HepG2 (cell line): ENCODE results near the gene MAN1A1. TPM values are rescaled to one million over a fixed set of nuclear protein-coding genes. Genes with fewer than 3 reads are reported as not detected.

Experiments used
- ATAC-seq: fragments of 200-7000 bp; cut with Tn5 transposase; 3 replicates; pipeline ENCODE4 v1.9.1; 2020; ENCODE audit warnings: mild to moderate bottlenecking, moderate library complexity
- BruUV-seq: library from RNA; stranded (reverse); fragments of 400-500 nt; replicated peaks from 2 replicates; lab custom pipeline; 2021; lab: Mats Ljungman, UMichigan
- CTCF ChIA-PET: fragments of 300-600 bp; formaldehyde crosslinking; extraction: SDS; loops from one replicate; lab custom pipeline; 2021; ENCODE audit warnings: low total read pairs, inconsistent platforms, low intra/inter-chr PET ratio; lab: Yijun Ruan, JAX
- POLR2A ChIA-PET: fragments of 350-600 bp; sonication (Branson Sonifier 250); formaldehyde crosslinking; loops from one replicate; lab custom pipeline; 2020; ENCODE audit warnings: antibody characterized with exemption, inconsistent platforms; lab: Yijun Ruan, JAX
- DNase-seq: peaks from one replicate; pipeline ENCODE4 v3.0.0-alpha.2; 2015; ENCODE audit warnings: low spot score
- FAIRE-seq: peaks from 3 replicates; lab custom pipeline; 2011; peaks lifted over from hg19 to GRCh38; lab: Jason Lieb, UNC
- H2AFZ ChIP-seq: one replicate; pipeline ENCODE4 v1.6.1; 2011; ENCODE audit warnings: low read length, inconsistent platforms
- H3K27ac ChIP-seq: fragments of 300-600 bp; 3 replicates; pipeline ENCODE4 v1.8.0; 2011; ENCODE audit warnings: mixed run types, mild to moderate bottlenecking, mixed read lengths, low read length, inconsistent platforms; ENCODE audit not compliant: insufficient read depth; ENCODE audit errors: extremely low read length
- H3K27me3 ChIP-seq, 2 experiments: fragments of 200-600 bp in 1 of 2; 2 replicates in 1 of 2; 3 replicates in 1 of 2; pipeline versions ENCODE4 v1.6.0 to v1.8.0; 2011; ENCODE audit warnings: low read length in 2 of 2, mild to moderate bottlenecking in 2 of 2, moderate library complexity in 2 of 2, inconsistent platforms in 1 of 2; ENCODE audit not compliant: insufficient read depth in 2 of 2, control insufficient read depth in 1 of 2
- H3K36me3 ChIP-seq, 2 experiments: fragments of 200-600 bp in 1 of 2; replicated peaks in 1 of 2; 2 replicates in 1 of 2; 3 replicates in 1 of 2; pipeline versions ENCODE4 v1.5.1 to v1.8.0; 2011; ENCODE audit warnings: low read length in 2 of 2, inconsistent platforms in 1 of 2; ENCODE audit not compliant: insufficient read depth in 2 of 2, control insufficient read depth in 1 of 2
- H3K4me1 ChIP-seq: 2 replicates; pipeline ENCODE4 v1.5.1; 2012; ENCODE audit warnings: low read length, inconsistent platforms; ENCODE audit not compliant: insufficient read depth
- H3K4me2 ChIP-seq: 2 replicates; pipeline ENCODE4 v1.6.0; 2011; ENCODE audit warnings: low read depth, low read length, inconsistent platforms
- H3K4me3 ChIP-seq, 3 experiments: fragments of 200-600 bp in 1 of 3; sonication (generic), shearing (Covaris generic) in 1 of 3; replicated peaks in 1 of 3; 2 replicates each; pipeline ENCODE4 v1.5.1; 2011 to 2016; ENCODE audit warnings: low read length in 3 of 3, inconsistent platforms in 2 of 3, low read depth in 2 of 3, mild to moderate bottlenecking in 2 of 3, control low read depth in 1 of 3, mixed read lengths in 1 of 3; ENCODE audit not compliant: insufficient read depth in 1 of 3
- H3K79me2 ChIP-seq: one replicate; pipeline ENCODE4 v1.6.1; 2011; ENCODE audit warnings: low read length, inconsistent platforms; ENCODE audit not compliant: insufficient read depth
- H3K9ac ChIP-seq: 2 replicates; pipeline ENCODE4 v1.6.0; 2011; ENCODE audit warnings: mild to moderate bottlenecking, low read depth, low read length, inconsistent platforms; ENCODE audit not compliant: insufficient read depth
- H3K9me3 ChIP-seq: 2 replicates; pipeline ENCODE4 v1.5.1; 2012; ENCODE audit warnings: mild to moderate bottlenecking, low read length
- H4K20me1 ChIP-seq: 2 replicates; pipeline ENCODE4 v1.6.0; 2011; ENCODE audit warnings: inconsistent platforms, mild to moderate bottlenecking, low read length, moderate library complexity; ENCODE audit not compliant: insufficient read depth
- NCOA2 ChIP-seq: sonication (generic); formaldehyde crosslinking; IDR thresholded peaks from 2 replicates; pipeline ENCODE4 v1.8.0; 2022; ENCODE audit warnings: inconsistent platforms
- RBM22 ChIP-seq: fragments of 200-400 bp; formaldehyde crosslinking; optimal IDR thresholded peaks from 2 replicates; pipeline ENCODE3; 2017; ENCODE audit warnings: mild to moderate bottlenecking, low read length, moderate library complexity
- TOPORS ChIP-seq: sonication (generic); formaldehyde crosslinking; IDR thresholded peaks from 2 replicates; pipeline ENCODE4 v1.8.0; 2023; ENCODE audit warnings: mild to moderate bottlenecking, missing genetic modification reagents
- ZNF460 ChIP-seq: sonication (generic); formaldehyde crosslinking; IDR thresholded peaks from 2 replicates; pipeline ENCODE4 v1.5.1; 2020; ENCODE audit warnings: missing genetic modification reagents, mild to moderate bottlenecking, borderline replicate concordance
- WGBS: methylation state at CpG from one replicate; pipeline ENCODE4 v1.1.6; 2017; ENCODE audit warnings: low lambda C conversion rate; 5-methylcytosine and 5-hydroxymethylcytosine counted together
- in situ Hi-C: cut with HindIII; loops from 2 replicates; pipeline ENCODE4 v1.10.0; 2017; ENCODE audit warnings: low pct_unique_long_range_greater_than_20kb; ENCODE audit not compliant: extremely low pct_ligation_motif_present
- intact Hi-C: fragments of 100-400 bp; cut with micrococcal nuclease; formaldehyde crosslinking; loops from one replicate; pipeline ENCODE4 v1.10.0; 2022; ENCODE audit not compliant: unreplicated experiment
- polyA plus RNA-seq, 8 experiments: library from polyadenylated mRNA; depleted of rRNA in 3 of 8; stranded (reverse) in 7 of 8; unstranded in 1 of 8; fragments of >200 nt; fragmentation: Illumina TruSeq in 4 of 8; extraction: Trizol in 4 of 8; gene quantifications; 2 replicates each; pipeline versions ENCODE4 v1.2.1 to v1.2.3, GENCODE V29; 2011 to 2016; ENCODE audit warnings: low read depth in 4 of 8, missing spikeins in 1 of 8, mixed read lengths in 1 of 8; ENCODE audit not compliant: insufficient read depth in 1 of 8
- total RNA-seq, 5 experiments: library from RNA; depleted of rRNA; stranded (reverse); fragments of >200 nt; fragmentation: Illumina TruSeq; extraction: Trizol; gene quantifications; 2 replicates each; pipeline ENCODE4 v1.2.3, GENCODE V29; 2016; ENCODE audit warnings: low read depth in 1 of 5
- TF ChIP-seq, protein P1 (sequence below): sonication (generic); formaldehyde crosslinking; IDR thresholded peaks from 2 replicates; pipeline ENCODE4 v1.4.0; 2020; ENCODE audit warnings: mild to moderate bottlenecking, missing genetic modification reagents
- TF ChIP-seq, protein P2 (sequence below): sonication (generic); formaldehyde crosslinking; IDR thresholded peaks from 2 replicates; pipeline ENCODE4 v1.5.1; 2020; ENCODE audit warnings: mild to moderate bottlenecking, missing genetic modification reagents, moderate library complexity
- TF ChIP-seq, protein P3 (sequence below): sonication (generic); formaldehyde crosslinking; IDR thresholded peaks from 2 replicates; pipeline ENCODE4 v1.4.0; 2020; ENCODE audit warnings: missing genetic modification reagents
- TF ChIP-seq, protein P4 (sequence below): sonication (generic); formaldehyde crosslinking; IDR thresholded peaks from 2 replicates; pipeline ENCODE4 v1.4.0; 2020; ENCODE audit warnings: mild to moderate bottlenecking, missing genetic modification reagents

The MAN1A1 gene
- total and polyA plus RNA-seq, 2 of the 13 experiments (the other 11 are each of a cell fraction or from before 2014, with no cell fraction given): 156 to 236 TPM

DNA sequence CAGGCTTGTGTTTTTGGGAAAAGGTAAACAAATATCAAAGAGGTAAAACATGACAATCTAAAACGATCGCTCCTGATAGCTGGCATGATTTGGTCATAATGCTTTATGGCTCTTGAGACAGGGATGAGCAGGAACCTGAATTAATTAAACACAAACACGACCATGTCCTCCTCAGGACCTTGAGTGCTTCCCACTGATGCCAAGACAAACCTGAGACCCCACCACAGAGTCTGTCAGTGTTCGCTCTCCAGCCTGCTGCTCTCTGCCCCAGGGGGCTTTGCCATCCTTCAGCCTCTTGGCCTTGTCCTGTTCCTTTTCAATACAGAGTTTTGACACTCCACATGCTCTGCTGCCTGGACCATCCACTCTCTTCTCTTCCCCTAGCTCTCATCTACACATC is 119.4 kb downstream of the MAN1A1 start (continued):
- TF ChIP-seq, protein P1, sequence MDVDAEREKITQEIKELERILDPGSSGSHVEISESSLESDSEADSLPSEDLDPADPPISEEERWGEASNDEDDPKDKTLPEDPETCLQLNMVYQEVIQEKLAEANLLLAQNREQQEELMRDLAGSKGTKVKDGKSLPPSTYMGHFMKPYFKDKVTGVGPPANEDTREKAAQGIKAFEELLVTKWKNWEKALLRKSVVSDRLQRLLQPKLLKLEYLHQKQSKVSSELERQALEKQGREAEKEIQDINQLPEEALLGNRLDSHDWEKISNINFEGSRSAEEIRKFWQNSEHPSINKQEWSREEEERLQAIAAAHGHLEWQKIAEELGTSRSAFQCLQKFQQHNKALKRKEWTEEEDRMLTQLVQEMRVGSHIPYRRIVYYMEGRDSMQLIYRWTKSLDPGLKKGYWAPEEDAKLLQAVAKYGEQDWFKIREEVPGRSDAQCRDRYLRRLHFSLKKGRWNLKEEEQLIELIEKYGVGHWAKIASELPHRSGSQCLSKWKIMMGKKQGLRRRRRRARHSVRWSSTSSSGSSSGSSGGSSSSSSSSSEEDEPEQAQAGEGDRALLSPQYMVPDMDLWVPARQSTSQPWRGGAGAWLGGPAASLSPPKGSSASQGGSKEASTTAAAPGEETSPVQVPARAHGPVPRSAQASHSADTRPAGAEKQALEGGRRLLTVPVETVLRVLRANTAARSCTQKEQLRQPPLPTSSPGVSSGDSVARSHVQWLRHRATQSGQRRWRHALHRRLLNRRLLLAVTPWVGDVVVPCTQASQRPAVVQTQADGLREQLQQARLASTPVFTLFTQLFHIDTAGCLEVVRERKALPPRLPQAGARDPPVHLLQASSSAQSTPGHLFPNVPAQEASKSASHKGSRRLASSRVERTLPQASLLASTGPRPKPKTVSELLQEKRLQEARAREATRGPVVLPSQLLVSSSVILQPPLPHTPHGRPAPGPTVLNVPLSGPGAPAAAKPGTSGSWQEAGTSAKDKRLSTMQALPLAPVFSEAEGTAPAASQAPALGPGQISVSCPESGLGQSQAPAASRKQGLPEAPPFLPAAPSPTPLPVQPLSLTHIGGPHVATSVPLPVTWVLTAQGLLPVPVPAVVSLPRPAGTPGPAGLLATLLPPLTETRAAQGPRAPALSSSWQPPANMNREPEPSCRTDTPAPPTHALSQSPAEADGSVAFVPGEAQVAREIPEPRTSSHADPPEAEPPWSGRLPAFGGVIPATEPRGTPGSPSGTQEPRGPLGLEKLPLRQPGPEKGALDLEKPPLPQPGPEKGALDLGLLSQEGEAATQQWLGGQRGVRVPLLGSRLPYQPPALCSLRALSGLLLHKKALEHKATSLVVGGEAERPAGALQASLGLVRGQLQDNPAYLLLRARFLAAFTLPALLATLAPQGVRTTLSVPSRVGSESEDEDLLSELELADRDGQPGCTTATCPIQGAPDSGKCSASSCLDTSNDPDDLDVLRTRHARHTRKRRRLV: no peak
- no peak for TF ChIP-seq NCOA2

DNA sequence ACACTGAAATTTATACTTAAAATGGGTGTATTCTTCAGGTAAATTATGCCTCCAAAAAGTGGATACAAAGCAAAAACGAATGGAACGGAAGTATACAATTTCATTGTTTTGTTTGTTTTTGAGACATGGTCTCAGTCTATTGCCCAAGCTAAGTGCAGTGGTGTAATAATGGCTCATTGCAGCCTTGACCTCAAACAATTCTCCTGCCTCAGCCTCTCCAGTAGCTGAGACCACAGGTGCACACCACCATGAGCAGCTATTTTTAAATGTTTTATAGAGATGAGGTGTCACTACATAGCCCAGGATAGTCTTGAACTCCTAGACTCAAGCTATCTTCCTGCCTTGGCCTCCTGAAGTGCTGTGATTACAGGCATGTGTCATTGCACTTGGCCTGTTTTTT is 122.2 kb downstream of the MAN1A1 start:
- no peak overlapping the region for H3K9ac ChIP-seq
- intact Hi-C loops: no loop called here
- no peaks in the 10 kb centered on the region for H3K27me3 ChIP-seq
- BruUV-seq: no TSS peak
- H3K4me2 ChIP-seq: no peak overlapping the region
- no peaks in the 10 kb centered on the region for H3K4me1 ChIP-seq
- no peak for ATAC-seq
- ChIA-PET CTCF (no interaction called here), POLR2A (no interaction called here)
- in situ Hi-C loops: no loop called here
- no peak overlapping the region for H3K4me3 ChIP-seq
- peaks cover 14 to 54% of the 10 kb centered on the region in 2 experiments for H3K36me3 ChIP-seq
- no peaks in the 10 kb centered on the region for H3K9me3 ChIP-seq
- H4K20me1 ChIP-seq: peaks cover 14% of the 10 kb centered on the region
- peak; percentile 19 for DNase-seq
- H2AFZ ChIP-seq: no peak overlapping the region
- H3K79me2 ChIP-seq: peaks cover 43% of the 10 kb centered on the region
- WGBS: 93% methylated on average over 2 of the region's 2 CpGs
- FAIRE-seq: no peak
- H3K27ac ChIP-seq: no peak overlapping the region
- TF ChIP-seq, protein P2, sequence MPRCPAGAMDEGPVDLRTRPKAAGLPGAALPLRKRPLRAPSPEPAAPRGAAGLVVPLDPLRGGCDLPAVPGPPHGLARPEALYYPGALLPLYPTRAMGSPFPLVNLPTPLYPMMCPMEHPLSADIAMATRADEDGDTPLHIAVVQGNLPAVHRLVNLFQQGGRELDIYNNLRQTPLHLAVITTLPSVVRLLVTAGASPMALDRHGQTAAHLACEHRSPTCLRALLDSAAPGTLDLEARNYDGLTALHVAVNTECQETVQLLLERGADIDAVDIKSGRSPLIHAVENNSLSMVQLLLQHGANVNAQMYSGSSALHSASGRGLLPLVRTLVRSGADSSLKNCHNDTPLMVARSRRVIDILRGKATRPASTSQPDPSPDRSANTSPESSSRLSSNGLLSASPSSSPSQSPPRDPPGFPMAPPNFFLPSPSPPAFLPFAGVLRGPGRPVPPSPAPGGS (CRISPR knock-in tag): no peak
- TF ChIP-seq, protein P3, sequence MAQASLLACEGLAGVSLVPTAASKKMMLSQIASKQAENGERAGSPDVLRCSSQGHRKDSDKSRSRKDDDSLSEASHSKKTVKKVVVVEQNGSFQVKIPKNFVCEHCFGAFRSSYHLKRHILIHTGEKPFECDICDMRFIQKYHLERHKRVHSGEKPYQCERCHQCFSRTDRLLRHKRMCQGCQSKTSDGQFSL (CRISPR knock-in tag): no peak
- TF ChIP-seq, protein P4, sequence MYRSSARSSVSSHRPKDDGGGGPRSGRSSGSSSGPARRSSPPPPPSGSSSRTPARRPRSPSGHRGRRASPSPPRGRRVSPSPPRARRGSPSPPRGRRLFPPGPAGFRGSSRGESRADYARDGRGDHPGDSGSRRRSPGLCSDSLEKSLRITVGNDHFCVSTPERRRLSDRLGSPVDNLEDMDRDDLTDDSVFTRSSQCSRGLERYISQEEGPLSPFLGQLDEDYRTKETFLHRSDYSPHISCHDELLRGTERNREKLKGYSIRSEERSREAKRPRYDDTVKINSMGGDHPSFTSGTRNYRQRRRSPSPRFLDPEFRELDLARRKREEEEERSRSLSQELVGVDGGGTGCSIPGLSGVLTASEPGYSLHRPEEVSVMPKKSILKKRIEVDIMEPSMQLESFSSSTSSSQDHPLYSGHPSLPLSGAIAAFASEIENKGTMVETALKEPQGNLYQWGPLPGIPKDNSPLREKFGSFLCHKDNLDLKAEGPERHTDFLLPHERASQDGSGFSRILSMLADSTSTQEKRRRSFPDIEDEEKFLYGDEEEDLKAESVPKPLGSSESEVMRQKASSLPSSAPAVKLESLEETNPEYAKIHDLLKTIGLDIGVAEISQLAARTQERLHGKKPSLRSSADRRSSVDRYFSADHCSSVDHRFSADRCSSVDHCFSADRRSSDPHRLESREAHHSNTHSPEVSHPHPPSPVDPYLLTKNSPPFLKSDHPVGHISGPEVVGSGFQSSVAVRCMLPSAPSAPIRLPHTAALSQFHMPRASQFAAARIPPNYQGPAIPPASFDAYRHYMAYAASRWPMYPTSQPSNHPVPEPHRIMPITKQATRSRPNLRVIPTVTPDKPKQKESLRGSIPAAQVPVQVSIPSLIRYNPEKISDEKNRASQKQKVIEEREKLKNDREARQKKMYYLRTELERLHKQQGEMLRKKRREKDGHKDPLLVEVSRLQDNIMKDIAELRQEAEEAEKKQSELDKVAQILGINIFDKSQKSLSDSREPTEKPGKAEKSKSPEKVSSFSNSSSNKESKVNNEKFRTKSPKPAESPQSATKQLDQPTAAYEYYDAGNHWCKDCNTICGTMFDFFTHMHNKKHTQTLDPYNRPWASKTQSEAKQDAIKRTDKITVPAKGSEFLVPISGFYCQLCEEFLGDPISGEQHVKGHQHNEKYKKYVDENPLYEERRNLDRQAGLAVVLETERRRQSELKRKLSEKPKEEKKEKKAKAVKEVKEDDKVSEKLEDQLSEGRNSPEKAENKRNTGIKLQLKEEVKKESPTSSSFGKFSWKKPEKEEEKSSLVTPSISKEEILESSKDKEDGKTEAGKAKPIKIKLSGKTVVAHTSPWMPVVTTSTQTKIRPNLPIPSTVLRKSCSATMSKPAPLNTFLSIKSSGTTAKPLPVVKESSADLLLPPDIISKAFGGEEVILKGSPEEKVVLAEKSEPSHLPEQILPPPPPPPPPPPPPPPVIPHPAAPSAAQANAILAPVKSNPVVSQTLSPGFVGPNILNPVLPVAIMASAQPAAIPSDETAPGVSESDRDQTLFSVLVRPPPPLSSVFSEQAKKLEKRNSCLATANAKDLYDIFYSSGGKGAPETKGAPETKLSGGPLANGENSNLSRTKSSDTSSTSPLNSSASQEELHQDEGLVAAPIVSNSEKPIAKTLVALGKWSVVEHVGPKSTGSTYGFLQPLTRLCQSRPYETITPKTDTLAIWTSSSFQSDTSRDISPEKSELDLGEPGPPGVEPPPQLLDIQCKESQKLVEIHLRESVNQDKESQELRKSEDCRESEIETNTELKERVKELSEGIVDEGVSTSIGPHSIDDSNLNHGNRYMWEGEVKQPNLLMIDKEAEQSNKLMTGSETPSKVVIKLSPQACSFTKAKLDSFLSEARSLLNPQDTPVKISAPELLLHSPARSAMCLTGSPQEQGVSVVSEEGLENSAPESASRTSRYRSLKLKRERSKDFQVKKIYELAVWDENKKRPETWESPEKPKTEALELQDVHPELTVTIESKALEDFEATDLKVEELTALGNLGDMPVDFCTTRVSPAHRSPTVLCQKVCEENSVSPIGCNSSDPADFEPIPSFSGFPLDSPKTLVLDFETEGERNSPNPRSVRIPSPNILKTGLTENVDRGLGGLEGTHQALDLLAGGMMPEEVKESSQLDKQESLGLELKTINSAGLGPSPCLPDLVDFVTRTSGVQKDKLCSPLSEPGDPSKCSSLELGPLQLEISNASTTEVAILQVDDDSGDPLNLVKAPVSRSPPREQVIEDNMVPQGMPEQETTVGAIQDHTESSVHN (CRISPR knock-in tag): no peak
- TF ChIP-seq ZNF460 (peak; percentile 31; the same call in 1 of the 2 replicates), RBM22 (peak; percentile 94), TOPORS (CRISPR knock-in tag) (no peak)
